M059J (cell line): ENCODE measurements around the gene EHBP1L1. TPM values are rescaled to one million over a fixed set of nuclear protein-coding genes. Genes with fewer than 3 reads are reported as not detected.

Source experiments
- DNase-seq: peaks from one replicate; pipeline ENCODE4 v3.0.0-alpha.2; 2012; ENCODE audit warnings: low read depth
- total RNA-seq: library from RNA; depleted of rRNA; stranded (reverse); fragments of >200 nt; shearing (Covaris generic); gene quantifications from 2 replicates; pipeline ENCODE4 v1.2.3, GENCODE V29; 2014

Gene EHBP1L1
- total RNA-seq, 1 experiment from 2014 or later, result 9.3 TPM

- DNase-seq, result no peak
Observed at GRCh38 chr11:65595131-65595530, 19.3 kb downstream of the EHBP1L1 start.

- no peak for DNase-seq
Observed at GRCh38 chr11:65595543-65596281, 19.9 kb downstream of the EHBP1L1 start, which contains the start of gene KCNK7. Gene KCNK7 (minus strand): TSS chr11:65595800. CDS start chr11:65595772, 28 bp downstream.

GRCh38 chr11:65596520-65596919 is 20.7 kb downstream of the EHBP1L1 start:
- DNase-seq, result no peak

- DNase-seq, result no peak
Observed at GRCh38 chr11:65598258-65598699, 22.4 kb downstream of the EHBP1L1 start.

GRCh38 chr11:65599216-65599954 is 23.5 kb downstream of the EHBP1L1 start:
- no peak for DNase-seq

- DNase-seq, result no peak
Observed at GRCh38 chr11:65599955-65600246, 24.0 kb downstream of the EHBP1L1 start.

- no peak for DNase-seq
Observed at GRCh38 chr11:65604258-65604657, 28.4 kb downstream of the EHBP1L1 start.

GRCh38 chr11:65606876-65607613 is 31.2 kb downstream of the EHBP1L1 start:
- DNase-seq, result no peak

GRCh38 chr11:65607614-65608426 is 32.0 kb downstream of the EHBP1L1 start:
- no peak for DNase-seq

GRCh38 chr11:65609229-65609628 is 33.4 kb downstream of the EHBP1L1 start:
- DNase-seq, result no peak

GRCh38 chr11:65609665-65610064 is 33.8 kb downstream of the EHBP1L1 start:
- DNase-seq, result no peak

- DNase-seq, result no peak
Observed at GRCh38 chr11:65610404-65610803, 34.6 kb downstream of the EHBP1L1 start.

- no peak for DNase-seq
Observed at GRCh38 chr11:65611028-65611757, 35.3 kb downstream of the EHBP1L1 start.

- no peak for DNase-seq
Observed at GRCh38 chr11:65611758-65612603, 36.1 kb downstream of the EHBP1L1 start.

- no peak for DNase-seq
Observed at GRCh38 chr11:65612691-65613090, 36.8 kb downstream of the EHBP1L1 start.

GRCh38 chr11:65613091-65613928 is 37.5 kb downstream of the EHBP1L1 start:
- DNase-seq, result no peak

GRCh38 chr11:65615229-65615949 is 39.5 kb downstream of the EHBP1L1 start, which contains the start of gene PCNX3:
Gene PCNX3 (plus strand): TSS chr11:65615776. CDS start chr11:65616312, 536 bp downstream.
- peak; percentile 100 for DNase-seq

GRCh38 chr11:65615950-65616574 is 40.2 kb downstream of the EHBP1L1 start:
- DNase-seq, result peak; percentile 40
